Keratinocyte (primary cell): ENCODE data around the gene TMEM109. TPM values are rescaled to one million over a fixed set of nuclear protein-coding genes. Genes with fewer than 3 reads are reported as not detected.

Source experiments
- DNase-seq: peaks from one replicate; pipeline ENCODE4 v3.0.0-alpha.2; 2011; ENCODE audit warnings: low read depth, missing footprints, low spot score
- FAIRE-seq: peaks from 2 replicates; lab custom pipeline; 2011; peaks lifted over from hg19 to GRCh38; lab: Jason Lieb, UNC
- H2AFZ ChIP-seq: 2 replicates; pipeline ENCODE4 v1.6.0; 2012; ENCODE audit warnings: low read length, control low read depth, inconsistent platforms; ENCODE audit not compliant: control insufficient read depth
- H3K27ac ChIP-seq: 2 replicates; pipeline ENCODE4 v1.5.1; 2011; ENCODE audit warnings: low read length; ENCODE audit not compliant: control insufficient read depth, insufficient read depth
- H3K27me3 ChIP-seq: 3 replicates; pipeline ENCODE4 v1.6.0; 2011; ENCODE audit warnings: low read length; ENCODE audit not compliant: control insufficient read depth, insufficient read depth; ENCODE audit errors: extremely low read depth
- H3K36me3 ChIP-seq, 2 experiments: 2 replicates in 1 of 2; 3 replicates in 1 of 2; pipeline ENCODE4 v1.5.1; 2011; ENCODE audit warnings: low read length in 2 of 2, mild to moderate bottlenecking in 1 of 2; ENCODE audit not compliant: control insufficient read depth in 2 of 2, insufficient read depth in 2 of 2; ENCODE audit errors: extremely low read depth in 1 of 2
- H3K4me1 ChIP-seq: 3 replicates; pipeline ENCODE4 v1.5.1; 2011; ENCODE audit warnings: low read length; ENCODE audit not compliant: control insufficient read depth, insufficient read depth; ENCODE audit errors: extremely low read depth
- H3K4me2 ChIP-seq: 3 replicates; pipeline ENCODE4 v1.6.0; 2011; ENCODE audit warnings: low read depth, low read length; ENCODE audit not compliant: control insufficient read depth, insufficient read depth; ENCODE audit errors: extremely low read depth
- H3K4me3 ChIP-seq, 3 experiments: fragments of 200-600 bp in 1 of 3; sonication (generic) in 1 of 3; 2 replicates in 2 of 3; 3 replicates in 1 of 3; pipeline ENCODE4 v1.5.1; 2011 to 2016; ENCODE audit warnings: low read length in 3 of 3, mild to moderate bottlenecking in 3 of 3, control low read depth in 2 of 3, inconsistent platforms in 1 of 3, low read depth in 1 of 3, mixed read lengths in 1 of 3, mixed run types in 1 of 3, moderate library complexity in 1 of 3; ENCODE audit not compliant: control insufficient read depth in 2 of 3, insufficient read depth in 2 of 3; ENCODE audit errors: extremely low read depth in 1 of 3
- H3K79me2 ChIP-seq: 2 replicates; pipeline ENCODE4 v1.6.0; 2012; ENCODE audit warnings: low read length; ENCODE audit not compliant: control insufficient read depth, insufficient read depth
- H3K9ac ChIP-seq: 3 replicates; pipeline ENCODE4 v1.6.0; 2011; ENCODE audit warnings: low read length; ENCODE audit not compliant: control insufficient read depth, insufficient read depth; ENCODE audit errors: extremely low read depth
- H3K9me1 ChIP-seq: 3 replicates; pipeline ENCODE4 v1.6.0; 2011; ENCODE audit warnings: low read length; ENCODE audit not compliant: control insufficient read depth, insufficient read depth; ENCODE audit errors: extremely low read depth
- H3K9me3 ChIP-seq: 2 replicates; pipeline ENCODE4 v1.5.1; 2012; ENCODE audit warnings: low read depth, low read length; ENCODE audit not compliant: control insufficient read depth
- H4K20me1 ChIP-seq: 3 replicates; pipeline ENCODE4 v1.6.0; 2011; ENCODE audit warnings: low read length; ENCODE audit not compliant: control insufficient read depth, insufficient read depth; ENCODE audit errors: extremely low read depth
- CTCF ChIP-seq, 3 experiments: IDR thresholded peaks in 1 of 3; conservative IDR thresholded peaks in 1 of 3; optimal IDR thresholded peaks in 1 of 3; 2 replicates in 2 of 3; 3 replicates in 1 of 3; pipeline versions ENCODE3 to v1.5.1; 2011; ENCODE audit warnings: low read length in 3 of 3, mild to moderate bottlenecking in 3 of 3, moderate library complexity in 2 of 3, control low read depth in 1 of 3, inconsistent platforms in 1 of 3; ENCODE audit not compliant: insufficient read depth in 2 of 3; ENCODE audit errors: extremely low read depth in 1 of 3
- EZH2 ChIP-seq: IDR thresholded peaks from one replicate; pipeline ENCODE4 v1.6.1; 2012; ENCODE audit warnings: inconsistent platforms, mild to moderate bottlenecking, low read length, moderate library complexity
- dilution Hi-C: fragments of 300-500 bp; cut with MboI; formaldehyde crosslinking; loops from one replicate; pipeline ENCODE4 v1.7.0; 2020; ENCODE audit warnings: low sequenced_read_pairs; ENCODE audit not compliant: extremely low pct_ligation_motif_present
- polyA plus RNA-seq, 5 experiments: library from polyadenylated mRNA; depleted of rRNA in 3 of 5; stranded (reverse) in 3 of 5; stranded (forward) in 1 of 5; unstranded in 1 of 5; fragments of >200 nt; gene quantifications; 1 replicate in 1 of 5; 2 replicates in 3 of 5; 3 replicates in 1 of 5; pipeline versions ENCODE4 v1.2.1 to v1.2.3, GENCODE V29; 2011 to 2012; ENCODE audit warnings: missing spikeins in 2 of 5, low read depth in 1 of 5, low replicate concordance in 1 of 5

Gene TMEM109
- polyA plus RNA-seq, 1 donor (not counting 4 experiments of a cell fraction or from before 2014, with no cell fraction given) = 25.2 TPM

DNA sequence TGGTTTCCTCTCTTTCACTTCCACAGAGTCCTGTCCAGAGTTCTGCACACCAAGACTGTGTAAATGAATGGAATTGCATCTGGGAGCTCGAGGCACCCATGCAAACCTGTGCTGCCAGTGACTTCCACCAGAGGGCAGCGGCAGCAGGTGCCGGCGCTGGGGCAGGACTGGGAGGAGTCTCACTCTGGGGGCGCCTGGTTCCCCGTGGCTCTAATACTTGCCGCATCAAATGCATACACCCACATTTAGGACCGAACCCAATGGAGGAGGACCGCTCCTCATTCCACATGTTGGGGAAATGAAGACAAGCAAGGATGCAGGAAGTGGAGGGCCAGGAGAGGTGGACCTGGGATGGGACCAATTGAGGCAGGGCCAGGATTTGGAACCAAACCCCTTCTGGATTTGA lies 56.4 kb downstream of the TMEM109 start:
- Histone ChIP-seq H3K27ac (no peak overlapping the region), H3K9ac (no peak overlapping the region), H3K27me3 (no peaks in the 10 kb centered on the region), H3K4me3 (no peak overlapping the region), H3K4me1 (no peaks in the 10 kb centered on the region), H3K9me1 (no peaks in the 10 kb centered on the region), H4K20me1 (no peaks in the 10 kb centered on the region), H2AFZ (no peak overlapping the region), H3K9me3 (no peaks in the 10 kb centered on the region), H3K36me3 (no peaks in the 10 kb centered on the region), H3K4me2 (no peak overlapping the region), H3K79me2 (no peaks in the 10 kb centered on the region)
- FAIRE-seq (no peak), DNase-seq (no peak)
- TF ChIP-seq CTCF (optimal IDR thresholded peaks at IDR 0.05 in 1 of 3, IDR thresholded peaks at IDR 0.05 in 1 of 3, conservative IDR thresholded peaks at IDR 0.05 in 1 of 3; ENCODE audit: extremely low read depth in 1 of 3, insufficient read depth in 2 of 3, low read length in 3 of 3) = peak; percentile 89 to 94 (median 92)
- TF ChIP-seq EZH2 = no peak
- dilution Hi-C loops = no loop called here

GRCh38 chr11:60970890-60971289 lies 56.9 kb downstream of the TMEM109 start:
- H3K9me1 ChIP-seq = no peaks in the 10 kb centered on the region
- no peaks in the 10 kb centered on the region for H3K36me3 ChIP-seq
- H3K4me3 ChIP-seq = no peak overlapping the region
- no peak overlapping the region for H3K4me2 ChIP-seq
- no peak overlapping the region for H2AFZ ChIP-seq
- dilution Hi-C loops = no loop called here
- DNase-seq (no peak), FAIRE-seq (no peak)
- H3K27ac ChIP-seq = no peak overlapping the region
- no peaks in the 10 kb centered on the region for H3K79me2 ChIP-seq
- no peaks in the 10 kb centered on the region for H3K4me1 ChIP-seq
- TF ChIP-seq EZH2 (no peak), CTCF (optimal IDR thresholded peaks at IDR 0.05 in 1 of 3, IDR thresholded peaks at IDR 0.05 in 1 of 3, conservative IDR thresholded peaks at IDR 0.05 in 1 of 3; ENCODE audit: extremely low read depth in 1 of 3, insufficient read depth in 2 of 3, low read length in 3 of 3) (no peak)
- H4K20me1 ChIP-seq = no peaks in the 10 kb centered on the region
- no peak overlapping the region for H3K9ac ChIP-seq
- H3K9me3 ChIP-seq = no peaks in the 10 kb centered on the region
- no peaks in the 10 kb centered on the region for H3K27me3 ChIP-seq
